Aorta (tissue), 5 donors: ENCODE measurements around the gene TNN. TPM values are rescaled to one million over a fixed set of nuclear protein-coding genes. Genes with fewer than 3 reads are reported as not detected.

Experiments
- ATAC-seq: fragments of 200-7000 bp; cut with Tn5 transposase; one replicate; pipeline ENCODE4 v1.9.1; 2022; ENCODE audit warnings: moderate library complexity; ENCODE audit not compliant: low FRiP score
- DNase-seq, 2 donors: peaks; one replicate each; pipeline ENCODE4 v3.0.0-alpha.2; 2020
- H3K27ac ChIP-seq, 2 donors: one replicate each; pipeline ENCODE4 v1.5.1; 2013; ENCODE audit warnings: low read length in 2 of 2, mild to moderate bottlenecking in 2 of 2, moderate library complexity in 2 of 2, control low read depth in 1 of 2, inconsistent platforms in 1 of 2, low read depth in 1 of 2
- H3K27me3 ChIP-seq, 2 donors: one replicate each; pipeline ENCODE4 v1.6.1; 2013; ENCODE audit warnings: control low read depth in 1 of 2, low read length in 1 of 2, mild to moderate bottlenecking in 1 of 2, moderate library complexity in 1 of 2; ENCODE audit not compliant: insufficient read depth in 2 of 2, control insufficient read depth in 1 of 2
- H3K36me3 ChIP-seq, 2 donors: one replicate each; pipeline ENCODE4 v1.6.1; 2013; ENCODE audit warnings: control low read depth in 1 of 2, low read length in 1 of 2, mild to moderate bottlenecking in 1 of 2; ENCODE audit not compliant: insufficient read depth in 2 of 2, control insufficient read depth in 1 of 2
- H3K4me1 ChIP-seq, 2 donors: one replicate each; pipeline ENCODE4 v1.6.1; 2013; ENCODE audit warnings: low read length in 2 of 2, control low read depth in 1 of 2, mild to moderate bottlenecking in 1 of 2, moderate library complexity in 1 of 2; ENCODE audit not compliant: insufficient read depth in 2 of 2, control insufficient read depth in 1 of 2
- H3K4me3 ChIP-seq, 2 donors: one replicate each; pipeline ENCODE4 v1.5.1; 2013; ENCODE audit warnings: low read length in 2 of 2, control low read depth in 1 of 2, mild to moderate bottlenecking in 1 of 2
- H3K9me3 ChIP-seq: one replicate; pipeline ENCODE4 v1.6.1; 2013; ENCODE audit warnings: mild to moderate bottlenecking, low read length; ENCODE audit not compliant: control insufficient read depth
- WGBS, 2 donors: extraction: QIAGEN DNeasy Blood & Tissue Kit; methylation state at CpG; one replicate each; pipeline ENCODE4 v1.1.7; 2013; 5-methylcytosine and 5-hydroxymethylcytosine counted together
- intact Hi-C, 2 donors: fragments of 100-400 bp; cut with DNase I; formaldehyde crosslinking; loops; one replicate each; pipeline versions ENCODE4 v1.14.2 to v1.15.0; 2022
- polyA plus RNA-seq, 2 donors: library from polyadenylated mRNA; stranded (reverse); fragments of 200-250 nt; gene quantifications; one replicate each; pipeline ENCODE4 v1.2.3, GENCODE V29; 2013
- total RNA-seq, 2 donors: library from RNA; stranded (reverse); fragmentation: NEBNext Ultra II Directional; extraction: Animal tissue kit (Norgen Biotek cat#: 25700); gene quantifications; one replicate each; pipeline ENCODE4 v1.2.1, GENCODE V29; 2021
- donor health status: healthy with polysubstance abuse.
- donor health status: Bipolar disorder and iron deficiency.
- donor health status: DM: no; HTN: no; CAD: no.
- donor health status: DM: no; HTN: no; CAD: no.
- donor health status: DM: yes; HTN: yes; CAD: no.

TNN gene
- total and polyA plus RNA-seq, 4 donors = 0.25 to 0.30 TPM; not detected in 2

GRCh38 chr1:175195798-175196197 is 128.2 kb downstream of the TNN start:
- H3K27ac ChIP-seq = no peak overlapping the region
- 79 to 81% methylated on average over 3 of the region's 3 CpGs for WGBS, 2 donors
- no peaks in the 10 kb centered on the region for H3K9me3 ChIP-seq
- intact Hi-C loops = no loop called here
- H3K27me3 ChIP-seq = no peaks in the 10 kb centered on the region
- DNase-seq (no peak), ATAC-seq (no peak)
- H3K4me1 ChIP-seq = peaks cover 0 to 7% of the 10 kb centered on the region in 2 donors
- no peak overlapping the region for H3K4me3 ChIP-seq
- no peaks in the 10 kb centered on the region for H3K36me3 ChIP-seq

- intact Hi-C loops = no loop called here
- no peak overlapping the region for H3K4me3 ChIP-seq
- H3K4me1 ChIP-seq = peaks cover 6 to 9% of the 10 kb centered on the region in 2 donors
- ATAC-seq (no peak), DNase-seq (no peak)
- 76 to 89% methylated on average over 2 of the region's 2 CpGs for WGBS, 2 donors
- H3K36me3 ChIP-seq = no peaks in the 10 kb centered on the region
- H3K27ac ChIP-seq = no peak overlapping the region
- no peaks in the 10 kb centered on the region for H3K9me3 ChIP-seq
- H3K27me3 ChIP-seq = no peaks in the 10 kb centered on the region
Observed at GRCh38 chr1:175197531-175197930, 129.9 kb downstream of the TNN start.

Other genes with a start within 250 kb of the TNN start
- gene CACYBP, start 67.9 kb upstream of the TNN start, total RNA-seq = 10 to 100 TPM; 54.8 to 69.6 TPM
- 10 to 100 TPM; 43.5 to 76.5 TPM for gene CACYBP, start 67.9 kb upstream of the TNN start, polyA plus RNA-seq
- 10 to 100 TPM; 22.0 to 28.3 TPM for gene MRPS14, start 44.4 kb upstream of the TNN start, total RNA-seq
- 10 to 100 TPM; 21.5 to 22.7 TPM for gene MRPS14, start 44.4 kb upstream of the TNN start, polyA plus RNA-seq
- gene KIAA0040, start 124.9 kb downstream of the TNN start, total RNA-seq = 10 to 100 TPM; 23.0 to 25.8 TPM
- gene KIAA0040, start 124.9 kb downstream of the TNN start, polyA plus RNA-seq = 10 to 100 TPM in 1 of 2 donors, 1 to 10 TPM in 1; 5.6 to 11.1 TPM